ENCODE results near the gene VASN.

Gene VASN

GRCh38 chr16:4395055-4395726 is 23.5 kb downstream of the VASN start:
- TF ChIP-seq, protein P1, sequence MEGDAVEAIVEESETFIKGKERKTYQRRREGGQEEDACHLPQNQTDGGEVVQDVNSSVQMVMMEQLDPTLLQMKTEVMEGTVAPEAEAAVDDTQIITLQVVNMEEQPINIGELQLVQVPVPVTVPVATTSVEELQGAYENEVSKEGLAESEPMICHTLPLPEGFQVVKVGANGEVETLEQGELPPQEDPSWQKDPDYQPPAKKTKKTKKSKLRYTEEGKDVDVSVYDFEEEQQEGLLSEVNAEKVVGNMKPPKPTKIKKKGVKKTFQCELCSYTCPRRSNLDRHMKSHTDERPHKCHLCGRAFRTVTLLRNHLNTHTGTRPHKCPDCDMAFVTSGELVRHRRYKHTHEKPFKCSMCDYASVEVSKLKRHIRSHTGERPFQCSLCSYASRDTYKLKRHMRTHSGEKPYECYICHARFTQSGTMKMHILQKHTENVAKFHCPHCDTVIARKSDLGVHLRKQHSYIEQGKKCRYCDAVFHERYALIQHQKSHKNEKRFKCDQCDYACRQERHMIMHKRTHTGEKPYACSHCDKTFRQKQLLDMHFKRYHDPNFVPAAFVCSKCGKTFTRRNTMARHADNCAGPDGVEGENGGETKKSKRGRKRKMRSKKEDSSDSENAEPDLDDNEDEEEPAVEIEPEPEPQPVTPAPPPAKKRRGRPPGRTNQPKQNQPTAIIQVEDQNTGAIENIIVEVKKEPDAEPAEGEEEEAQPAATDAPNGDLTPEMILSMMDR (IDR thresholded peaks at IDR 0.05; ENCODE audit: control insufficient read depth, insufficient read depth, low read depth, low read length, missing control alignments), result no peak
- H3K4me3 ChIP-seq (ENCODE audit: control insufficient read depth, low read depth, low read length), result no peak overlapping the region
- no peak for DNase-seq (ENCODE audit: low read depth)

DNA sequence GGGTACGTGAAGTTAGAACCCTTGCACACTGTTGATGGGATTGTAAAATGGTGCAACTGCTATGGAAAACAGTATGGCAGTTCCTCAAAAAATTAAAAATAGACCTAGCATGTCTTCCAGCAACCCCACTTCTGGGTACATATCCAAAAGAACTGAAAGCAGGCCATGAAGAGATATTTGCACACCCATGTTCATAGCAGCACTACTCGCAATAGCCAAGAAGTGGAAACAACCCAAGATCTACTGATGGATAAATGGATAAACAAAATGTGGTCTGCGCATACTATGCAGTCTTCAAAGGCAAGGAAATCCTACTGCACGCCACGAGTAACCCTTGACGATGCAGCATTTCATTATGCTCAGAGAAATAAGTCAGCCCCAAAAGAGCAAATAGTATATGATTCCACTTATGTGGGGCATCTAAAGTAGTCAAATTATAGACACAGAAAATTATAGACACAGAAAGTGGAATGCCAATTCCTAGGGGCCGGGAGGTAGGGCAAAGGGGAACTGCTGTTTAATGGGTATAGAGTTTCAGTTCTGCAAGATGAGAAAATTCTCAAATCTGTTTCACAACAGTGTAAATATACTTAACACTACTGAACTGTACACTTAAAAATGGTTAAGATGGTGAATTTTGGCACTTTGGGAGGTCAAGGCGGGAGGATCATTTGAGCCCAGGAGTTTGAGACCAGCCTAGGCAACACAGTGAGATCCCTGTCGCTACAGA is 27.5 kb downstream of the VASN start:
- no peak overlapping the region for H3K4me3 ChIP-seq (ENCODE audit: control insufficient read depth, low read depth, low read length)
- TF ChIP-seq, protein P1 (IDR thresholded peaks at IDR 0.05; ENCODE audit: control insufficient read depth, insufficient read depth, low read depth, low read length, missing control alignments), result no peak
- DNase-seq (ENCODE audit: low read depth), result no peak

DNA sequence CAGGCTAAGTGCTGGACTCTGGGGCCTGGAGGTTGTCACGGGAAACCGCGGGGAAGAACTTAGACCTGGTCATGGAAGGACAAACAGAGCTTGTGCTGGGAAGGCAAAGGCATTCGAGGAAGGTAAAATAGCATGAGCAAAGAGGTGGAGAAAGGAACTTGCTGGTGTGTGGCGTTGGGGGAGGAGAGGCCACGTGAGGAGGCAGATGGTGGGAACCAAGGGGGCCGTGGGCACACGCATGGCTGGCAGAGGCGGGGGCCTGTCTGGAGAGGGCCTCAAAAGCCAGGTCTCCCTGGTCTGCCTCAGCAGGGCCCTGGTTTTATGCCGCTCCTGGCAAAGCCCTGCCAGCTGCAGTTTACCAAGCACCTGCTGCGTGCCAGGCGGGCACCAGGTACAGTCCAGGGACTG is 29.4 kb downstream of the VASN start:
- no peak overlapping the region for H3K4me3 ChIP-seq (ENCODE audit: control insufficient read depth, low read depth, low read length)
- no peak for DNase-seq (ENCODE audit: low read depth)
- TF ChIP-seq, protein P1 (IDR thresholded peaks at IDR 0.05; ENCODE audit: control insufficient read depth, insufficient read depth, low read depth, low read length, missing control alignments), result no peak

DNA sequence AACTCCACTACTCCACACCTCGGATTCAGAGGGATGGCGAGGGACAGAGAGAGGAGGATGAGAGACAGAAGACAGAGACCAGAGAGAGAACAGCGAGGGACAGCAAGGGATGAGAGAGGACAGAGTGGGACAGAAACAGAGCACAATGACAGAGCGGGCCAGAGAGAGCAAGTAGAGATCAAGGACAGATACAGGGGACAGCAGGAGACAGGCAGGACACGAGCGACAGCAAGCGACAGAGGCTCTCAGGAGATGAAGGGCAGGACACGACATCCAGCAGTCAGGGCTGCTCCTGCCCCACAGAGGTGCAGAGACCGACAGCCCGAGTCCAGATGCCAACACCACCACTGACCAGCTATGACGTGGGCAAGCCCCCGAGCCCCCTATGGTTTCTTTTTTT is 29.9 kb downstream of the VASN start:
- TF ChIP-seq, protein P1 (IDR thresholded peaks at IDR 0.05; ENCODE audit: control insufficient read depth, insufficient read depth, low read depth, low read length, missing control alignments), result no peak
- H3K4me3 ChIP-seq (ENCODE audit: control insufficient read depth, low read depth, low read length), result no peak overlapping the region
- no peak for DNase-seq (ENCODE audit: low read depth)

GRCh38 chr16:4402439-4403132 is 30.9 kb downstream of the VASN start:
- DNase-seq (ENCODE audit: low read depth), result no peak
- no peak overlapping the region for H3K4me3 ChIP-seq (ENCODE audit: control insufficient read depth, low read depth, low read length)
- TF ChIP-seq, protein P1 (IDR thresholded peaks at IDR 0.05; ENCODE audit: control insufficient read depth, insufficient read depth, low read depth, low read length, missing control alignments), result peak; percentile 92

DNA sequence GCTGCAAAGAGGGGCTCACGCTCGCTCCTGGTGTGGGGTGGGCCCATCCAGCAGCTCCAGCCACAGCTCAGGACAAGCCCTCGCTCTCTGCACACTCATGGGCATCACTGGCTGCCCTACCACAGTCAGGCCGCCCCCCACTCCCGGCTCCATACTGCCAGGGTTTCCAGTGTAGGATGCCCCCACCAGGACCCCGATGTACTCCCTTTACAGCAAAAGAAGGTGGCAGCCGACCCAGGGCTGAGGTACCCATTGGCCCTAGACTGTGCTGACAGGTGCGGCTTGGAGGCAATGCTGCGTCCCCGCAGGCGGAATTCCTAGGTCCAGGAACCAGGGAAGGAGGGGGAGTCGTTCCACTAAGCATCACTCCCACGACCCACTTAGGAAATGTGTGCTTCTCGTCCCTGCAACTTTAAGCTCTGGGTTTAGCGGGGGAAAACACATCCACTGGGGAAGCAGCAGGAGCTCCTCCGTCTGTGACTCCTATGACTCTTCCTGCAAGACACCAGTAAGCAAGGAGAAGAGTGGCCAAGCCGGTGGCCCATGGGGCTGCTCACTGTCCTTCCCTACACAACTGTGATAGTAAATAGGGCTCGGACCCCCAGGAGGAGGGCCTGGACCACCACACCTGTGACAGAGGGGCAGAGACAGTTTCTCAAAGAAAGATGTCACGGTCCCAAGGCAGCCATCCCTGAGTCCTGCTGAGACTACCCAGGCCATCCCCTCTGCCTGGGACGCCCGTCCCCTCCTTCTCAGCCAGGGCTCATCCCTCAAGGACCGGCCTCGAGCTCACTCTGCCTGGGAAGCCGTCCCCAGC is 31.7 kb downstream of the VASN start:
- H3K4me3 ChIP-seq (ENCODE audit: control insufficient read depth, low read depth, low read length), result no peak overlapping the region
- no peak for DNase-seq (ENCODE audit: low read depth)
- TF ChIP-seq, protein P1 (IDR thresholded peaks at IDR 0.05; ENCODE audit: control insufficient read depth, insufficient read depth, low read depth, low read length, missing control alignments), result no peak

All from AG09309 (cell line).